NT2/D1 (cell line): Measurements from ENCODE around the gene CACNA1I.

Experiments
- DNase-seq: peaks from one replicate; pipeline ENCODE4 v3.0.0-alpha.2; 2011; ENCODE audit warnings: low read depth, low spot score
- H3K27me3 ChIP-seq: 2 replicates; pipeline ENCODE4 v1.6.0; 2011; ENCODE audit warnings: mild to moderate bottlenecking; ENCODE audit not compliant: insufficient read length, insufficient read depth
- H3K36me3 ChIP-seq: 2 replicates; pipeline ENCODE4 v1.6.1; 2011; ENCODE audit warnings: mild to moderate bottlenecking, low read length, mixed read lengths; ENCODE audit not compliant: insufficient read depth, insufficient read length
- H3K4me1 ChIP-seq: 2 replicates; pipeline ENCODE4 v1.5.1; 2011; ENCODE audit not compliant: insufficient read depth, insufficient read length
- H3K4me3 ChIP-seq: 2 replicates; pipeline ENCODE4 v1.5.1; 2011; ENCODE audit warnings: low read depth; ENCODE audit not compliant: insufficient read length
- H3K9ac ChIP-seq: 2 replicates; pipeline ENCODE4 v1.6.0; 2011; ENCODE audit warnings: low read depth; ENCODE audit not compliant: insufficient read length
- H3K9me3 ChIP-seq: 2 replicates; pipeline ENCODE4 v1.5.1; 2011; ENCODE audit warnings: mild to moderate bottlenecking, low read length; ENCODE audit not compliant: insufficient read depth
- SUZ12 ChIP-seq: IDR thresholded peaks from 2 replicates; pipeline ENCODE4 v1.6.1; 2011; ENCODE audit not compliant: insufficient read length, insufficient read depth; ENCODE audit errors: extremely low read depth
- YY1 ChIP-seq: IDR thresholded peaks from 2 replicates; pipeline ENCODE4 v1.6.1; 2011; ENCODE audit not compliant: insufficient read length, insufficient read depth
- ZNF274 ChIP-seq: IDR thresholded peaks from 2 replicates; pipeline ENCODE4 v1.6.1; 2011; ENCODE audit warnings: mild to moderate bottlenecking, low read depth, low read length

The CACNA1I gene

GRCh38 chr22:39710380-39711150 is 140.0 kb downstream of the CACNA1I start:
- no peaks in the 10 kb centered on the region for H3K36me3 ChIP-seq
- no peak overlapping the region for H3K4me3 ChIP-seq
- no peak for DNase-seq
- H3K4me1 ChIP-seq = peaks cover 12% of the 10 kb centered on the region
- TF ChIP-seq ZNF274 = no peak
- no peak for TF ChIP-seq SUZ12
- TF ChIP-seq YY1 = no peak
- H3K9ac ChIP-seq = no peak overlapping the region
- no peaks in the 10 kb centered on the region for H3K27me3 ChIP-seq
- no peaks in the 10 kb centered on the region for H3K9me3 ChIP-seq

DNA sequence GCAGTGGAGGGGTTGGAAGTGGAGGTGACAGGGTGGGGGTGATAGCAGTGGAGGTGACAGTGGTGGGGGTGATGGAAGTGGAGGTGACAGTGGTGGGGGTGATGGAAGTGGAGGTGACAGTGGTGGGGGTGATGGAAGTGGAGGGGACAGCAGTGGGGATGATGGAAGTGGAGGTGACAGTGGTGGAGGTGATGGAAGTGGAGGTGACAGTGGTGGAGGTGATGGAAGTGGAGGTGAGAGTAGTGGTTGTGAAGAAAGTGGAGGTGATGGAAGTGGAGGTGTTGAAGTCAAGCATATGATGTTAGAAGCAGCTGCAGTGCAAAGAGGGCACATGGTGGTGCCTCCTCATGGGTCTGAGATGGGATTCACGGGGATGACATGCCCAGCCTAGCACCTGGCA is 141.5 kb downstream of the CACNA1I start:
- Histone ChIP-seq H3K9me3 (no peaks in the 10 kb centered on the region), H3K27me3 (no peaks in the 10 kb centered on the region), H3K4me1 (peaks cover 5% of the 10 kb centered on the region), H3K4me3 (no peak overlapping the region), H3K9ac (no peak overlapping the region), H3K36me3 (no peaks in the 10 kb centered on the region)
- TF ChIP-seq ZNF274 (no peak), SUZ12 (no peak), YY1 (no peak)
- no peak for DNase-seq

- H3K4me1 ChIP-seq = peaks cover 5% of the 10 kb centered on the region
- no peaks in the 10 kb centered on the region for H3K36me3 ChIP-seq
- no peak overlapping the region for H3K9ac ChIP-seq
- H3K9me3 ChIP-seq = no peaks in the 10 kb centered on the region
- TF ChIP-seq YY1 (no peak), ZNF274 (no peak), SUZ12 (no peak)
- H3K4me3 ChIP-seq = no peak overlapping the region
- no peak for DNase-seq
- no peaks in the 10 kb centered on the region for H3K27me3 ChIP-seq
Observed at GRCh38 chr22:39712751-39713525, 142.4 kb downstream of the CACNA1I start.

- H3K9me3 ChIP-seq = no peaks in the 10 kb centered on the region
- no peaks in the 10 kb centered on the region for H3K27me3 ChIP-seq
- no peak for TF ChIP-seq SUZ12
- TF ChIP-seq YY1 = no peak
- no peak for TF ChIP-seq ZNF274
Observed at GRCh38 chr22:39713799-39714290, 143.3 kb downstream of the CACNA1I start.

DNA sequence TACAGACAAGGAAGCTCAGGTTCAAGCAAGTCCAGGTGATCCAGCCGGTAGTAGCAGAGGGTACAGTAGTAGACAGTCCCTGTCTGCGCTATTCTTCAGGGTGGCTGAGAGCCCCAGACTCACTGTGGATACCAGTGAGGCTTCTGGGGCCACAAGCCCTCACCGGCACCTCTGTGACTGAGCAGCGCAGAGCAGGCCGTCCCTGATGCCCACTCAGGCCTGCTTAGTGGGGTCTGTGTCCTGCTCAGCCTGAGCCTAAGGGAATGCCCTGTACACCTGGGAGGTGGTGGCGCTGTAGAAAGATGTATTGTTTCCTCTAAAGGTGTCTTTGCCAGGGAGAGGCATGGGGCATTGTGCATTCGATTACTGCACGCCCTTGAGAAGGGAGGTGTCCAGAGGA is 143.8 kb downstream of the CACNA1I start:
- no peak overlapping the region for H3K9ac ChIP-seq
- H3K27me3 ChIP-seq = no peaks in the 10 kb centered on the region
- peaks cover 5% of the 10 kb centered on the region for H3K4me1 ChIP-seq
- TF ChIP-seq ZNF274 (no peak), YY1 (no peak), SUZ12 (no peak)
- no peak for DNase-seq
- no peak overlapping the region for H3K4me3 ChIP-seq
- no peaks in the 10 kb centered on the region for H3K36me3 ChIP-seq
- no peaks in the 10 kb centered on the region for H3K9me3 ChIP-seq

More at GRCh38 chr22:39713799-39714290, 143.3 kb downstream of the CACNA1I start:
- no peak for DNase-seq
- Histone ChIP-seq H3K4me1 (peaks cover 5% of the 10 kb centered on the region), H3K9ac (no peak overlapping the region), H3K4me3 (no peak overlapping the region), H3K36me3 (no peaks in the 10 kb centered on the region)

GRCh38 chr22:39715778-39716495 is 145.4 kb downstream of the CACNA1I start:
- Histone ChIP-seq H3K36me3 (no peaks in the 10 kb centered on the region), H3K9ac (no peak overlapping the region), H3K4me1 (peaks cover 5% of the 10 kb centered on the region), H3K27me3 (no peaks in the 10 kb centered on the region), H3K9me3 (no peaks in the 10 kb centered on the region), H3K4me3 (no peak overlapping the region)
- no peak for TF ChIP-seq ZNF274
- no peak for TF ChIP-seq SUZ12
- no peak for TF ChIP-seq YY1
- DNase-seq = no peak

DNA sequence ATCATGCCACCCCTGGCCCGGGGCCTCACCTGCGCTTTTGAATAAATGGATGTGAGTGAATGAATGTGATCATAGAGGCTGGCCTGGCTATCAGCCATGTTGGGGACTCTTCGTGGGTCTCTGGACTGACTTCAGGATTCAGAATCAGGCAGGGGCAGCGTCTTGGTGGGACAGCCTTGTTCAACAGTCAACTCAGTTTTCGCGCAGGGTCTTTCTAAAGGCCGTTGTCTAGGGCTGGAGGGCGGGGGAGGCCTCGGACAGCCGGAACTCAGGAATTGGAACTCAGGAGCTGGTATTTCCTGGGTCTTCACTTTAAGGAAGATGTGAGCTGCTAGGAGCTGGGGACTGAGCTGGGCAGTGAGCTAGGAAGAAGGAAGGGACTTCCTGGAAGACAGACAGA is 146.0 kb downstream of the CACNA1I start:
- TF ChIP-seq SUZ12 (no peak), ZNF274 (no peak), YY1 (no peak)
- H3K4me1 ChIP-seq = peaks cover 8% of the 10 kb centered on the region
- H3K9ac ChIP-seq = no peak overlapping the region
- H3K36me3 ChIP-seq = no peaks in the 10 kb centered on the region
- DNase-seq = no peak
- no peaks in the 10 kb centered on the region for H3K9me3 ChIP-seq
- H3K4me3 ChIP-seq = no peak overlapping the region
- H3K27me3 ChIP-seq = no peaks in the 10 kb centered on the region
